GM18870 (cell line): ENCODE data around the gene DPEP3.
"Not testable (repeated sequence)": the region's sequence is repeated elsewhere in the genome, so short reads cannot be mapped to it uniquely, and the experiment has no call there.

Experiments
- ATAC-seq: cut with Tn5 transposase; IDR thresholded peaks from one replicate; pipeline ENCODE4 v1.9.1; 2021; ENCODE audit warnings: moderate library complexity; ENCODE audit not compliant: unreplicated experiment

The DPEP3 gene

GRCh38 chr16:67995423-67995822, 15.1 kb upstream of the DPEP3 start:
- no peak for ATAC-seq

GRCh38 chr16:67994040-67994408, 13.7 kb upstream of the DPEP3 start:
- ATAC-seq = not testable (repeated sequence)

- no peak for ATAC-seq
Measured at GRCh38 chr16:67993207-67994039, 13.1 kb upstream of the DPEP3 start.

- no peak for ATAC-seq
Measured at GRCh38 chr16:67992661-67993206, 12.4 kb upstream of the DPEP3 start.

GRCh38 chr16:67990018-67990386, 9.7 kb upstream of the DPEP3 start:
- ATAC-seq = no peak

- ATAC-seq = no peak
Measured at GRCh38 chr16:67989322-67990017, 9.2 kb upstream of the DPEP3 start.

GRCh38 chr16:67988675-67989074, 8.4 kb upstream of the DPEP3 start:
- no peak for ATAC-seq

GRCh38 chr16:67987460-67988160, 7.3 kb upstream of the DPEP3 start:
- ATAC-seq = no peak

GRCh38 chr16:67986949-67987348, 6.7 kb upstream of the DPEP3 start:
- no peak for ATAC-seq

- ATAC-seq = no peak
Measured at GRCh38 chr16:67982011-67982696, 1.9 kb upstream of the DPEP3 start.

- no peak for ATAC-seq
Measured at GRCh38 chr16:67977469-67978227, 2.7 kb downstream of the DPEP3 start.

GRCh38 chr16:67977005-67977404, 3.3 kb downstream of the DPEP3 start:
- no peak for ATAC-seq

- no peak for ATAC-seq
Measured at GRCh38 chr16:67976205-67976604, 4.1 kb downstream of the DPEP3 start.

- ATAC-seq = no peak
Measured at GRCh38 chr16:67975321-67976105, 4.8 kb downstream of the DPEP3 start.

- not testable (repeated sequence) for ATAC-seq
Measured at GRCh38 chr16:67972285-67972684, 8.0 kb downstream of the DPEP3 start.

- ATAC-seq = no peak
Measured at GRCh38 chr16:67971111-67971510, 9.2 kb downstream of the DPEP3 start.

GRCh38 chr16:67969254-67970039, 10.9 kb downstream of the DPEP3 start:
- ATAC-seq = no peak

GRCh38 chr16:67968400-67969253, 11.7 kb downstream of the DPEP3 start, which contains the start of gene SLC12A4:
SLC12A4 (minus strand) TSS chr16:67968637; CDS start chr16:67968553, 84 bp downstream.
- ATAC-seq = no peak
